Hepatocyte (in vitro differentiated cells): Measurements from ENCODE around the gene SSR1. TPM values are rescaled to one million over a fixed set of nuclear protein-coding genes. Genes with fewer than 3 reads are reported as not detected.

Source experiments
- DNase-seq: peaks from one replicate; pipeline ENCODE4 v3.0.0-alpha.2; 2016; ENCODE audit warnings: low spot score
- H2AFZ ChIP-seq: fragments of 200-600 bp; sonication (generic); 2 replicates; pipeline ENCODE4 v1.6.0; 2016; ENCODE audit warnings: antibody characterized with exemption, mild to moderate bottlenecking
- H3K27ac ChIP-seq: fragments of 200-600 bp; sonication (generic); 2 replicates; pipeline ENCODE4 v1.5.1; 2016; ENCODE audit warnings: mild to moderate bottlenecking
- H3K27me3 ChIP-seq: fragments of 200-600 bp; sonication (generic); 2 replicates; pipeline ENCODE4 v1.6.1; 2016
- H3K36me3 ChIP-seq: fragments of 200-600 bp; sonication (generic); replicated peaks from 2 replicates; pipeline ENCODE4 v1.5.1; 2016; ENCODE audit warnings: low read depth; ENCODE audit not compliant: insufficient read depth
- H3K4me1 ChIP-seq: fragments of 200-600 bp; sonication (generic); 2 replicates; pipeline ENCODE4 v1.5.1; 2016; ENCODE audit warnings: mild to moderate bottlenecking, moderate library complexity; ENCODE audit not compliant: insufficient read depth
- H3K4me2 ChIP-seq: fragments of 200-600 bp; sonication (generic); 2 replicates; pipeline ENCODE4 v1.6.0; 2016
- H3K4me3 ChIP-seq: fragments of 200-600 bp; sonication (generic); 2 replicates; pipeline ENCODE4 v1.5.1; 2016; ENCODE audit warnings: mild to moderate bottlenecking
- H3K79me2 ChIP-seq: fragments of 200-600 bp; sonication (generic); 2 replicates; pipeline ENCODE4 v1.6.0; 2017; ENCODE audit warnings: mild to moderate bottlenecking
- H3K9me2 ChIP-seq: fragments of 200-600 bp; sonication (generic); replicated peaks from 2 replicates; pipeline ENCODE4 v1.6.0; 2017; ENCODE audit warnings: mild to moderate bottlenecking; ENCODE audit not compliant: insufficient read depth
- H3K9me3 ChIP-seq: fragments of 200-600 bp; sonication (generic); 2 replicates; pipeline ENCODE4 v1.5.1; 2016; ENCODE audit warnings: low read depth, mild to moderate bottlenecking
- H4K20me1 ChIP-seq: fragments of 200-600 bp; sonication (generic); 2 replicates; pipeline ENCODE4 v1.6.0; 2016; ENCODE audit warnings: mild to moderate bottlenecking; ENCODE audit not compliant: insufficient read depth, poor library complexity, severe bottlenecking
- CTCF ChIP-seq: fragments of 200-600 bp; sonication (generic); IDR thresholded peaks from 2 replicates; pipeline ENCODE4 v1.5.1; 2016; ENCODE audit warnings: antibody characterized with exemption, mild to moderate bottlenecking; ENCODE audit not compliant: poor library complexity
- EZH2 ChIP-seq: fragments of 200-600 bp; sonication (generic); IDR thresholded peaks from 2 replicates; pipeline ENCODE4 v1.6.1; 2016; ENCODE audit warnings: antibody characterized with exemption, mild to moderate bottlenecking, borderline replicate concordance
- EZH2phosphoT487 ChIP-seq: fragments of 200-600 bp; sonication (generic); IDR thresholded peaks from one replicate; pipeline ENCODE4 v1.6.1; 2018; ENCODE audit warnings: antibody characterized with exemption, mild to moderate bottlenecking, low read depth, moderate library complexity; ENCODE audit not compliant: unreplicated experiment, severe bottlenecking
- WGBS: methylation state at CpG from one replicate; pipeline ENCODE4 v1.1.6; 2016; ENCODE audit warnings: low lambda C conversion rate; ENCODE audit errors: missing lambda C conversion rate; 5-methylcytosine and 5-hydroxymethylcytosine counted together
- polyA plus RNA-seq: library from polyadenylated mRNA; unstranded; fragments of >200 nt; fragmentation: Nextera tagmentation; extraction: Ambion mirVana; gene quantifications from 2 replicates; pipeline ENCODE4 v1.2.1, GENCODE V29; 2016
- total RNA-seq: library from RNA; depleted of rRNA; stranded (reverse); fragments of >200 nt; gene quantifications from 2 replicates; pipeline ENCODE4 v1.2.3, GENCODE V29; 2014

The SSR1 gene
- total and polyA plus RNA-seq, 2 experiments from 2014 or later: 170 to 195 TPM

- Histone ChIP-seq H3K4me1 (peaks cover 8% of the 10 kb centered on the region), H3K9me3 (no peaks in the 10 kb centered on the region), H3K4me2 (peak overlapping the region; percentile 86), H3K79me2 (peaks cover 62% of the 10 kb centered on the region), H4K20me1 (peaks cover 14% of the 10 kb centered on the region), H3K36me3 (peaks cover 2% of the 10 kb centered on the region), H3K9me2 (no peaks in the 10 kb centered on the region), H3K27ac (peak overlapping the region; percentile 92), H3K27me3 (no peaks in the 10 kb centered on the region), H3K4me3 (peak overlapping the region; percentile 64), H2AFZ (no peak overlapping the region)
- TF ChIP-seq EZH2phosphoT487: no peak
- no peak for TF ChIP-seq CTCF
- no peak for TF ChIP-seq EZH2
- WGBS: 58% methylated on average over 1 of the region's 1 CpG
- no peak for DNase-seq
Observed at GRCh38 chr6:7311176-7311575, 1.8 kb downstream of the SSR1 start.

- TF ChIP-seq CTCF (no peak), EZH2 (no peak), EZH2phosphoT487 (no peak)
- Histone ChIP-seq H3K36me3 (peaks cover 2% of the 10 kb centered on the region), H4K20me1 (peaks cover 17% of the 10 kb centered on the region), H3K79me2 (peaks cover 80% of the 10 kb centered on the region), H3K4me2 (no peak overlapping the region), H3K4me3 (no peak overlapping the region), H3K9me3 (no peaks in the 10 kb centered on the region), H3K27ac (no peak overlapping the region), H3K27me3 (no peaks in the 10 kb centered on the region), H3K4me1 (peaks cover 8% of the 10 kb centered on the region), H3K9me2 (no peaks in the 10 kb centered on the region), H2AFZ (no peak overlapping the region)
- 74% methylated on average over 5 of the region's 5 CpGs for WGBS
- no peak for DNase-seq
Observed at GRCh38 chr6:7309050-7309449, 3.9 kb downstream of the SSR1 start.

GRCh38 chr6:7307533-7307932 is 5.5 kb downstream of the SSR1 start:
- no peak for DNase-seq
- 97% methylated on average over 5 of the region's 5 CpGs for WGBS
- H3K79me2 ChIP-seq: peaks cover 85% of the 10 kb centered on the region

More at GRCh38 chr6:7307533-7307932, 5.5 kb downstream of the SSR1 start:
- Histone ChIP-seq H3K4me1 (peaks cover 8% of the 10 kb centered on the region), H3K36me3 (peaks cover 2% of the 10 kb centered on the region), H3K4me2 (no peak overlapping the region), H2AFZ (no peak overlapping the region), H3K9me2 (no peaks in the 10 kb centered on the region), H3K27ac (no peak overlapping the region), H3K27me3 (no peaks in the 10 kb centered on the region), H3K9me3 (no peaks in the 10 kb centered on the region), H3K4me3 (no peak overlapping the region), H4K20me1 (peaks cover 18% of the 10 kb centered on the region)
- no peak for TF ChIP-seq CTCF
- TF ChIP-seq EZH2phosphoT487: no peak
- TF ChIP-seq EZH2: no peak
